IPS-20b (cell line): ENCODE data around the gene PSMA5.
A peak's percentile ranks its signal among the peaks of the same experiment; 100 is the strongest.
"Not testable (repeated sequence)": the region's sequence is repeated elsewhere in the genome, so short reads cannot be mapped to it uniquely, and the experiment has no call there.

Experiments used
- H3K27ac ChIP-seq: one replicate; pipeline ENCODE4 v1.5.1; 2013; ENCODE audit warnings: low read length
- H3K27me3 ChIP-seq: 2 replicates; pipeline ENCODE4 v1.6.1; 2013; ENCODE audit warnings: mild to moderate bottlenecking, low read length, inconsistent platforms; ENCODE audit not compliant: insufficient read depth
- H3K36me3 ChIP-seq: 2 replicates; pipeline ENCODE4 v1.6.1; 2013; ENCODE audit warnings: low read depth, mild to moderate bottlenecking, inconsistent platforms, low read length, moderate library complexity; ENCODE audit not compliant: insufficient read depth
- H3K4me1 ChIP-seq: 2 replicates; pipeline ENCODE4 v1.6.1; 2013; ENCODE audit warnings: mild to moderate bottlenecking, control low read depth, inconsistent platforms, low read length, moderate library complexity; ENCODE audit not compliant: insufficient read depth
- H3K4me3 ChIP-seq: 2 replicates; pipeline ENCODE4 v1.5.1; 2013; ENCODE audit warnings: mild to moderate bottlenecking, low read length, inconsistent platforms
- H3K9ac ChIP-seq: 2 replicates; pipeline ENCODE4 v1.6.1; 2013; ENCODE audit warnings: low read depth, mild to moderate bottlenecking, inconsistent platforms, low read length, moderate library complexity
- H3K9me3 ChIP-seq: 2 replicates; pipeline ENCODE4 v1.6.1; 2013; ENCODE audit warnings: mild to moderate bottlenecking, low read depth, low read length, inconsistent platforms; ENCODE audit not compliant: insufficient read depth

The PSMA5 gene

DNA sequence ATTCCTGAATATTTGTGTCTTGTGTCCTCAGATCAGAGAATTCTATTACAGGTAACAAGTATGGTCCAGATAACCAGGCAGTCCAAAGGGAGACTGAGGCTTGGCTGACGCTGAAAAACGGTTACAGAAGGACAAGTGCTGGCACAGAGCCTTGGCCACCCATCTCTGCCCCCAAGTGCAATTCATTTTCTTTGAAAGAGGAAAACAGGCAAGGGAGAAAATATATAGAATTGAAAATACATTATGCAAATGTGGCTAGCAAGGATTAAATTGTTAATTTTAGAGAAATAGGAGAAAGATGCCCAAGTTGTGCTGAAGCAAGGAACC, 29.8 kb downstream of the PSMA5 start:
- Histone ChIP-seq H3K36me3 (peaks cover 17% of the 10 kb centered on the region; the same call in 1 of the 2 replicates), H3K4me3 (peak overlapping the region; percentile 86), H3K4me1 (peaks cover 16% of the 10 kb centered on the region), H3K9me3 (no peaks in the 10 kb centered on the region), H3K27ac (no peak overlapping the region), H3K9ac (peak overlapping the region; percentile 75; the same call in 1 of the 2 replicates), H3K27me3 (peaks cover 8% of the 10 kb centered on the region; the same call in 1 of the 2 replicates)

DNA sequence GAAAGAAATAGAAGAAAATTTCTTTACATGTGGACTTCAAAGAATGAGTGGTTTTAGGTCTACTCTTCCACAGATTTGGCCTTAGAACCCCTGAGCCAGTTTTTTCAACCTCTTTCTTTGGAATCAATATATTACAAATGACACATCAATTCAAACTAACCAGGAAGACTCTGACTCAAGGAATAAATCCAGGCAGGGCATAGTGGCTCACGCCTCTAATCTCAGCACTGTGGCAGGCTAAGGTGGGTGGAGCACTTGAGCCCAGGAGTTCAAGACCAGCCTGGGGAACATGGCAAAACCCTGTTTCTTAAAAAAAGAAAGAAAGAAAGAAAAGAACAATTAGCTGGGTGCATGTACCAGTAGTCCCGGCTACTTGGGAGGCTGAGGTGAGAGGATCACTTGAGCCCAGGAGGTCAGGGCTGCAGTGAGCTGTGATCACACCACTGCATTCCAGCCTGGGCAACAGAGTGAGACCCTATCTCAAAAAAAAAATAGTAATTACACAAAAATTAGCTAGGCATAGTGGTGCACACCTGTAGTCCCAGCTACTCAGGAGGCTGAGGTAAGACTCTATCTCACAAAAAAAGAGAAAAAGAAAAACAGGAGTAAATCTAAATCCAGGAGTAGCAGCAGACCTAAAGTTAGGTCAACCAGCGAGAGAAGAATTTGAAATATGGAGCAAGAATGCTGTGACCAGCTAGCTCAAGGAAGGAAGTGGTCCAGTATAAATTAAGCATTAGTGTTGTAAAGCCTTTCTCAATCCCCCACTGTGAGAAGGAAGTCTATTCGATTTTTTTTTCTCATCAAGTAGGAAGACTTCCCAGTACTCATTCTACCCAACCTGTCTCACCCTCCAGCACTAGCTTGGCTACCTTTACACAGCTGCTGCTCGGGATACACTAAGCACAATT, 30.4 kb downstream of the PSMA5 start:
- peaks cover 15% of the 10 kb centered on the region; the same call in 1 of the 2 replicates for H3K36me3 ChIP-seq
- H3K27me3 ChIP-seq: peaks cover 8% of the 10 kb centered on the region; the same call in 1 of the 2 replicates
- H3K9me3 ChIP-seq: no peaks in the 10 kb centered on the region
- no peak overlapping the region for H3K9ac ChIP-seq
- no peak overlapping the region for H3K27ac ChIP-seq
- H3K4me3 ChIP-seq: peak overlapping the region; percentile 86
- H3K4me1 ChIP-seq: peaks cover 16% of the 10 kb centered on the region

DNA sequence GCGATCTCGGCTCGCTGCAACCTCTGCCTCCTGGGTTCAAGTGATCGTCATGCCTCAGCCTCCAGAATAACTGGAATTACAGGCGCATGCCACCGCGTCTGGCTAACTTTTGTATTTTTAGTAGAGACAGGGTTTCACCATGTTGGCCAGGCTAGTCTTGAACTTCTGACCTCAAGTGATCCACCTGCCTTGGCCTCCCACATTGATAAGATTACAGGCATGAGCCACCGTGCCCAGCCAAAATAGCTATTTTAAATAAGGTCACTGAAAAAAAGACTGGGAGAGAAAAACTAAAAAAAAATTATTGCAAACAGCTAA, 31.0 kb downstream of the PSMA5 start:
- H3K27me3 ChIP-seq, H3K4me3 ChIP-seq, H3K9me3 ChIP-seq, H3K9ac ChIP-seq, H3K27ac ChIP-seq: not testable (repeated sequence)
- peaks cover 16% of the 10 kb centered on the region for H3K4me1 ChIP-seq
- peaks cover 15% of the 10 kb centered on the region; the same call in 1 of the 2 replicates for H3K36me3 ChIP-seq

DNA sequence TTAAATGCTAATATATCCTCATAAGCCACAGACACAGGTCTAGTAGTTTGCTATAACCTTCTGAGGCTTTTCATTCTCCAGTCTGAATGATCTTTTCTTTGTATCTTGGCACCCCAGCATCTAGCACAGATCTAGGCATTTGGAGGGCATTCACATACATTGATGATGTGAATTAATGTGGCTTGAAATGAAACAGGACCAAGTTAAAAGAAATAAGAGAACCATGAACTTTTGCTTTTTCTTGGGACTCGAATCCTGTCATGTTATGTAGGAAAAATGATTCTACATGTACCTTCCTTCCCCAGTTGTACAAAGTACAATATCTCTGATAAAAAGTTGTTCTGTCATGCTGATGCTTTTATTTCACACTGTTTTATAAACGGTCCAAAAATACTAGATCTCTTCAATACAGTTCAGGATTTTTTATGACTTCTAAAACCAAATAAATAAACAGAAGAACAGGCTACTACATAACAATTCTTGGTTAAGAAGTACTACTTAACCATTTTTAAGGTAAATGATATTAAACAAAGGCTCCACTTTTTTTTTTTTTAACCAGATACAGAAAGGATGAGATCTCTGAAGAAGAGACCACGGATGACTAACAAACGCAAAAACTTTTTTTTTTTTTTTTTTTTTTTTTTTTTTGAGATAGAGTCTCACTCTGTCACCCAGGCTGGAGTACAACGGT, 31.5 kb downstream of the PSMA5 start:
- peaks cover 16% of the 10 kb centered on the region for H3K4me1 ChIP-seq
- H3K9me3 ChIP-seq: no peaks in the 10 kb centered on the region
- H3K27ac ChIP-seq: no peak overlapping the region
- H3K9ac ChIP-seq: no peak overlapping the region
- H3K27me3 ChIP-seq: peaks cover 8% of the 10 kb centered on the region; the same call in 1 of the 2 replicates
- H3K36me3 ChIP-seq: peaks cover 15% of the 10 kb centered on the region; the same call in 1 of the 2 replicates
- no peak overlapping the region for H3K4me3 ChIP-seq

DNA sequence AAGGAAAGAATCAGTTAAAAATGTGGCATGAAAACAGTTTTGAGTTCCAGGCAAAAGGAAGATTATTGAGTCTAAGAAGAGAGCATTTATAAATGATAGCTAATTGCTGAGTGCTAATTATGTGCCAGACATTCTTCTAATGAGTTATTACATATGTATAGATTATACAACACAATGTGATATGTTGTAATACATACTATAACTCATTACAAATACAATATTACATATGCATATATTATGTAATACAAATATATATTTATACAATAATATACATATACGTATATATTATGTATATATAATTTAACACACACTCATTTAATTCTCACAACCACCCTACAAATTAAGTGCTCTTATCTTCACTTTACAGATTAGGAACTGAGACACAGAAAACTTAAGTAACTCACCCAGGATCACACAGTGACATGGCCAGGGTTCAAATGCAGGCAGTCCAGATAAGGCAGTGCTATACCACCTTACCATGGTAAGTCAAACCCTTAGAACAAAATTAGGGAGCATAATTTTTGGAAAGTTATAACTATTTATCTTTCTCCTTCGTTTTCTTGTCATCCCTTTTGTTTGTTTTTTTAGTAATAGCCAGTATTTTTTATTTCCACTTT, 32.5 kb downstream of the PSMA5 start:
- H3K9ac ChIP-seq: no peak overlapping the region
- H3K27me3 ChIP-seq: peaks cover 8% of the 10 kb centered on the region; the same call in 1 of the 2 replicates
- H3K27ac ChIP-seq: no peak overlapping the region
- H3K4me3 ChIP-seq: no peak overlapping the region
- H3K4me1 ChIP-seq: peaks cover 11% of the 10 kb centered on the region
- H3K9me3 ChIP-seq: no peaks in the 10 kb centered on the region
- H3K36me3 ChIP-seq: peaks cover 15% of the 10 kb centered on the region; the same call in 1 of the 2 replicates

DNA sequence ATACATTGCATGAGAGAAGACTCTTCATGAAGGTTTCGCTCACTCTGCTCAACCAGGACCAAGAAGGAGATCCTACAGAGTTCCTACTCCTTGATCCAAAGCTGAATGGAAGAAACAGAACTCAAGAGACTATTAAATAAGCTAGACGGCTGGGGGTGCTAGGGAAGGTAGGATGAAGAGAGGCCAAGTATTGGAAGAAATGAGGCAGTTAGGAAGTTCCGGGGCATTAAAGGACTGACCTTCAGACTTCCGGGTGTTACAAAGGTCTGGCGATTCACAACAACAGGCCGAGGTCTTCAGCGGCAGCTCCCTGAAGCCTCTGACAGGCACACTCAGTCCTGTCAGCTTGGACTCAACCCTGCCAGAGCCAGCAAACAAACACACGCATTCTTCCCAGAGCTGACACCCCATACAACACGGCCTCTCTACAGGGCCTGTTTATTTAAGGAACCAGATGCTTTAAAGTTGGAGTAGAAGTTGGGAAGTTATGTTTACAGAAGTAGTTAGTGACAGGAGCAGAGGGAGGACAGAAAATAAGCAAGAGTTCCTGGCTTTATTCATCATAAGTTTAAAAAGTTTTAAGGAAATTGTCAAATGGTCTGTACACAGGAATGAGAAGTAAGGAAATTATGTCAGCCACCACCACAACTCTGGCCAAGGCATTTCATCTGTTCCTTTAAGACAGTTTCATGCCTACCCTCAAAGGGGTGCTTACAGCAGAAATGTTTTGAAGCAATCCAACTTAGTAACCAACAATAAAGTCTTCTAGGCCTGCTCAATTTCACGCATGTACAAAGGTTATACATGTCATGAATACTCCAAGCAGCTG, 33.2 kb downstream of the PSMA5 start:
- Histone ChIP-seq H3K4me3 (no peak overlapping the region), H3K4me1 (peaks cover 6% of the 10 kb centered on the region), H3K9ac (no peak overlapping the region), H3K27me3 (peaks cover 8% of the 10 kb centered on the region; the same call in 1 of the 2 replicates), H3K36me3 (peaks cover 15% of the 10 kb centered on the region; the same call in 1 of the 2 replicates), H3K27ac (no peak overlapping the region), H3K9me3 (no peaks in the 10 kb centered on the region)

DNA sequence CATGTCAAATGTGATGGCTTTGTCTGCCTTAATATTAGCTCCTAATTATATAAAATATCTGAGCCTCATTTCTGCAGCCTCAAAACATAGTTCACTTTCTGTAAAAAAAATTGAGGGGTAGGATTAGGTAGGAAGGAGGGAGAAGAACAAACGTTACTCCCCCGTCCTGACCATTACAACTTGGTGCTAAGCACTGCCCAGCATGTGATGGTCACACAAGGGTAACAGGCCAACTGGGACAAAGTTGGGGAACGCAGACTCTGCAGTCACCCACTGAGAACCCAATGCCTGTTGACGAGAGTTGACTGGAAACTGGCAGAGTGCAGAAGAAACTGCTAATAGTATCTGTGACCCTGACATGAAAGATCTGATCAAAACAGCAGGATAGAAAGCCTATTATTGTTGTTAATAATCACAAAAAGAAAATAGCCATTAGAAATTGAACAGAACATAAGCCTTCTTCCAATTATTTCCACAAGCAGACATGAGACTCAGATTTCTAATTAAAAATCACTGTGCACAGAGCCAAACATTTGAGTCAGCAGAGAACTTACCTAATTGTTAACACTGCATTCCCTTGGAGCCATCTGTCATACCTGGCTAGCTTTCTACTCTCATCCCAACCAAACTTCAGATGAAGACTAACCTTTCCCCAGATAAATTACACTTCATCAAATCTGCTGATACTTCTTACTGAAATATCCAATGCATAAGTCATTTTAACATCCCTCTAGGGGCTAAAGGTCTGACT, 34.0 kb downstream of the PSMA5 start:
- Histone ChIP-seq H3K27me3 (peaks cover 8% of the 10 kb centered on the region; the same call in 1 of the 2 replicates), H3K27ac (no peak overlapping the region), H3K36me3 (peaks cover 15% of the 10 kb centered on the region; the same call in 1 of the 2 replicates), H3K9ac (no peak overlapping the region), H3K4me1 (peaks cover 6% of the 10 kb centered on the region), H3K9me3 (no peaks in the 10 kb centered on the region), H3K4me3 (no peak overlapping the region)

DNA sequence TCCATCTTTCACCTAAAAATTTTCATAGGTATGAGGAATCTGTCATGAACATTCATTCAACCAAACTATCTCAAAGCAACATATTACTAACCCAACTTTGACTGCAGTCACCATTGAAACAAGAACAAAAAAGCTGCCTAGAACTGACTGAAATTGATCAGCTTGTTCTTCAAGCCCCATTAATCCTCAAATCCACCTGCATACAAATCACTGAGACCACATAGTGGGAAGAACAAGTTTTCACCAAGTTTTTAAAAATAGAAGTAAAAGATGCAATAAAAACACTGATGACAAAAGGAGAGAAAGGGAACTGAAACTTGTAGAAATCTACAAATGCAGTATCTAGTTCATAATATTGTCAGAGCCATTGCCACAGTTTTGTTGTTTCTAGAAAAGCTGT, 34.6 kb downstream of the PSMA5 start:
- Histone ChIP-seq H3K36me3 (peaks cover 15% of the 10 kb centered on the region; the same call in 1 of the 2 replicates), H3K4me3 (no peak overlapping the region), H3K27me3 (peaks cover 4% of the 10 kb centered on the region; the same call in 1 of the 2 replicates), H3K9ac (no peak overlapping the region), H3K9me3 (no peaks in the 10 kb centered on the region), H3K4me1 (peaks cover 4% of the 10 kb centered on the region), H3K27ac (no peak overlapping the region)

DNA sequence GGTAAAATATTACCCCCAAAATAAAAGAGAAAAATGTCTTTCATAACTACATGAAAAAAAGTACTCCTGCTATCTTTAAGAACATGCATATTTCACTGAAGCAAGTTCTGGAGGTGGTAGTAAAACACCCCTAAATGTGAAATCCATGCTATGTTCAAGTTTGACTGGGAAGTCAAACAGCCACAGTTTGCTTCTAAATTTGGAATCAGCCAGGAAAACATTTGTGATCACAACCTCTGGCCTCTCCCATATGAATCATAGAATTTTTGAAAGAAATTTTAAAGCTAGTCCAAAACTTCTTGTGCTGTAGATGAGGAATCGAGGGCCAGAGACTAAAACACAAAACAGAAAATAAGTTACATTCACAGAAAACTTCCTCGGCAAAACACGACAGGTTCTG, 35.1 kb downstream of the PSMA5 start:
- Histone ChIP-seq H3K4me3 (no peak overlapping the region), H3K9ac (no peak overlapping the region), H3K4me1 (no peaks in the 10 kb centered on the region; the same call in 1 of the 2 replicates), H3K36me3 (peaks cover 15% of the 10 kb centered on the region; the same call in 1 of the 2 replicates), H3K27ac (no peak overlapping the region), H3K27me3 (no peaks in the 10 kb centered on the region; the same call in 1 of the 2 replicates), H3K9me3 (no peaks in the 10 kb centered on the region)

DNA sequence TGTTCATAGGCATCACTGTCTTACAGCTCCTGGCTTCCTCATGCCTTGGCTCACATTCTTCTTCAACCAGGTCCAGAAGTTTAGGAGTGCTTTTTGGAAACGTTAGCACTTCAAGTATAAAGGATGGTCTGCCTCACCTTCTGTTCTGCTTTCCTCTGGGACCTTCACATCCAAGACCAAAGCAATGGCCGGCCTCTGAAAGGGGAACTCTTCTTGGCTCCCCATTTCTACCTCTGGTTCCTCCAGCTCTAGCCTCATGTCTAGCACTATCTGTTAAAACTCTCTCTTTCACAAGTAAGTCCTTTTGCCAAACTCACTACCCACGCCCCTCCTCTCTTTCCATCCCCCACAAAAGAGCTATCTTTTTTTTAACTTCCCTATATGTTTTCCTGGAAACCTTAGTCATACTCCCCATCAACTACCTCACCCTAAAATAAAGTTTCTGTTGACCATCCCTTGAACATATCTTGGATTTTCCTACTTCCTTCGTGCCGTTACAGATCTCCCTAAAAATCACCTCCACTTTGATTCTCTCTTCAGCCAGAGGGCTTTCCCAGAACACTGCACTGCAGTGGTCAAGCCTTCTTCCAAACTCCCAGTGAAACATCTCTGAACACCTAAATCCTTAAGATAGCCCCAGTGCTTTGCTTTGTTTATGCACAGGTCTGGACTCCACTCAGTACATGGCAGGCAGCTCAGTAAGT, 36.5 kb downstream of the PSMA5 start:
- Histone ChIP-seq H3K4me3 (no peak overlapping the region), H3K27ac (no peak overlapping the region), H3K27me3 (no peaks in the 10 kb centered on the region), H3K4me1 (no peaks in the 10 kb centered on the region; the same call in 1 of the 2 replicates), H3K9me3 (no peaks in the 10 kb centered on the region), H3K36me3 (peaks cover 15% of the 10 kb centered on the region; the same call in 1 of the 2 replicates), H3K9ac (no peak overlapping the region)
